ENCODE results near the gene BDP1.
A peak's percentile ranks its signal among the peaks of the same experiment; 100 is the strongest.
"Not testable (repeated sequence)": the region's sequence is repeated elsewhere in the genome, so short reads cannot be mapped to it uniquely, and the experiment has no call there.

Gene BDP1

DNA sequence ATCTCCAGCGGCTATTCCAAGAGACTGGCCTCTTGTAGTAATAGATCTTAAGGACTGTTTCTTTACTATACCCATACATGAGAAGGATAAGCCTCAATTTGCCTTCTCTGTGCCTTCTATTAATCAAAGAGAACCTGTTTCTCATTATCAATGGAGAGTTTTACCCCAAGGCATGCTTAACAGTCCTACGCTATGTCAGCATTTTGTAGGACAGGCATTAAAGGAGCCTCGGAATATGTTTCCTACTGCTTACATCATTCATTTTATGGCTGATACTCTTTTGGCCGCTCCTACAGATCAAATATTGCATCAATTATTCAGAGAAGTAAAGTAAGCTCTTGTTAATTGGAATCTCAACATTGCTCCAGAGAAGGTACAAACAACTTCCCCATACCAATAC lies 120.1 kb downstream of the BDP1 start:
- not testable (repeated sequence) for DNase-seq

DNA sequence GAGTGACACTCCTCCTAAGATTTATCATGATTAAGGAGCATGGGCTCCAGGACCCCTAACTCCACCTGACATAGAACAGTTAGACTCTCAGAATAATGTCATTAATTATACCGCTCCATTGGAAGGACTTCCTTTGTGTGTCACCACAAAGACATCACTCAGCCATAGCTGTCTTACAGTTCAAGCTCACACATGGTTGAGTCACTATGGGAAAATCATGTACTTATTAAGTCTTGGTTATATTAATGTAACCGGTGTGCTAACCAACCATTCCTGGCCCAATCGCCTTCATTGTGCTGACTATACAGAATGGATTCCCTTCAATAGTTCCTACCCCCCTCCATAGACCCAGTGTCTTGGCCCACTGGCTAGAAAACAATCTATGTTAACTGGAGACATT lies 120.8 kb downstream of the BDP1 start:
- DNase-seq, result no peak

GRCh38 chr5:71577839-71578238 lies 122.4 kb downstream of the BDP1 start:
- not testable (repeated sequence) for DNase-seq

- DNase-seq, result no peak
Measured at GRCh38 chr5:71582945-71583584, 127.6 kb downstream of the BDP1 start.

DNA sequence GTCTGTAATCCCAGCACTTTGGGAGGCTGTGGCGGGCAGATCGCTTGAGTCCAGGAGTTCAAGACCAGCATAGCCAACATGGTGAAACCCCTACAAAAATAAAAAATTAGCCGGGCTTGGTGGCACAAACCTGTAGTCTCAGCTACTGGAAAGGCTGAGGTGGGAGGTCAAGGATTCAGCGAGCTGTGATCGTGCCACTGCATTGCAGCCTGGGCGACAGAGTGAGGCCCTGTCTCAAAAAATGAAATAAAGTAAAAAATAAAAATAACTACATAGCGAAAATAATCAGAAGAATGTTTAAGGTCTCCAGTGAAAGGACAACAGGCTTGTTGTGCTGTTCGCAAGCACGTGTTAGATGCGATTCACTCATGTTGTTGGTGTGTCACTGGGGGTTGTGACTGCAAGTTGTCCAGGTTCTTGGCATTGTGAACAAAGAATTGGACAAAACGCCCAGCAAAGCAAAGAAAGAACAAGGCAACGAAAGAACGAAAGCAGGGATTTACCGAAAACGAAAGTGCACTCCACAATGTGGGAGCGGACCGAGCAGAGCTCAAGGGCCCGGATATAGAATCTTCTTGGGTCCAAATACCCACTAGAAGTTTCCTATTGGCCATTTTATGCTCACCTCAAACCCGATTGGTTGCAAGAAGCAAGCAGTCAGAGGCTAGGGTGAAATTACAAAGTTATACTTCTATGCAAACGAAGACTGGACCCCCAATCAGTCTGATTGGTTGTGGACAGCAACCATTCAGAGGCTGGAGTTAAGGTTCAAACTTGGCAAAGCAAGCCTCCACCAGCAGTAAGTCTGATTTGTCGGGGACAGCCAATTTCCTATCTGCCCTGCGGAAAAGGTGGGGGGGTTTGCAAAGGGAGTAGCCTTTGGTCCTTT lies 130.8 kb downstream of the BDP1 start:
- DNase-seq, result no peak

- peak; percentile 97 for DNase-seq
Measured at GRCh38 chr5:71586941-71587765, 131.7 kb downstream of the BDP1 start, which contains the start of gene MCCC2. MCCC2 (plus strand) TSS chr5:71587340; CDS start chr5:71587426, 86 bp downstream.

- DNase-seq, result no peak
Measured at GRCh38 chr5:71587766-71588532, 132.5 kb downstream of the BDP1 start.

- DNase-seq, result no peak
Measured at GRCh38 chr5:71588533-71588885, 133.1 kb downstream of the BDP1 start.

DNA sequence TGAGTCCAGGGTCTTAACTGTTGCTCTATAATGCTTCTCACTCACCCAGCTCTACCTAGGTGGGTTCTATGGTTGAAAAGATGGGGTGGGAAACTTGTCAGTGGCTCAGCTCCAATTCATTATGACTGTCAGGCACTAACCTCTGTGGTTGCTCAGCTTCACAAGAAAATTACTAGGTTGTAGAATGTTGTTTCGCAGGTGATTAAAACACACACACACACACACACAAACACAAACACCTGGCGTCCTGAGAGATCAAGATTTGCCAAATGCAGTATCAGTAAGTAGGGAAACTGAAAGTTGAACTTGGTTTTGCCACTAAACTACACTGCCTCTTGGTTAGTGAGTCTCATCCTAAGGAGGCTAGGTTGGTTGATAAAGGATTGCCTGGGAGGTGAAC lies 134.5 kb downstream of the BDP1 start:
- DNase-seq, result no peak

DNA sequence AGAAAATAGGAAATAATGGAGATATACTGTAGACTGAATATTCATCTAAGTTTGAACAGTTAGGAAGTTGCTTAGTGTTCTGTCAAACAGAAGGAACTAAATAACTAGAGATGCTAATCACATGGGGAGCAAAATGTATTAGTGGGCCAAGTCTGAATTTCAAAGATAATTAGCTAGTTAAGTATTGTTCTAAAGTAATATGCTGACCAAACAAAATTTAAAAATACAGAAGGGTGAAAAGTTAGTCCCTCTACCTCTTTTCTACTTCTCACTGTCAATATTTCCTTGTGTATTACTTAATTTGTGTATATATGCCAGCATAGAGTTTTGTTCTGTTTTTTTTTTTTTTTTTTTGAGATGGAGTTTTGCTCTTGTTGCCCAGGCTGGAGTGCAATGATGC lies 135.6 kb downstream of the BDP1 start:
- no peak for DNase-seq

GRCh38 chr5:71596169-71596568 lies 140.7 kb downstream of the BDP1 start:
- DNase-seq, result no peak

DNA sequence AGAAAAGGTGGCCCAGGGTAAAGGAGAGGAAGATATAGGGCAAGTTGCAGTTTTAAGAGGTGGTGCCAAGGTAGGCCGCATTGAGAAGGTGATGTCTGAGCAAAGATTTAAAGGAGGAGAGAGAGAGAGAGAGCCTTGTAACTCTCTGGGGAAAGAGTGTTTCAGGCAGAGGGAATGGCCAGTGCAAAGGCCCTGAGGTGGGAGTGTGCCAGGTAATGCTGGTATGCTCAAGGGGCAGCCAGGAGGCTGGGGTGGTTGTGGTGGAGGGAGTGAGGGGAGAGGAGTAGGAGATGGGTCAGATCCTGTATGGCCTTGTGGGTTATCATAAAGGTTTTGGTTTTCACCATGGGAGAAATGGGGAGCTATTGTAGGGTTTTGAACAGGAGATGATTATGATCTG lies 141.6 kb downstream of the BDP1 start:
- DNase-seq, result no peak

DNA sequence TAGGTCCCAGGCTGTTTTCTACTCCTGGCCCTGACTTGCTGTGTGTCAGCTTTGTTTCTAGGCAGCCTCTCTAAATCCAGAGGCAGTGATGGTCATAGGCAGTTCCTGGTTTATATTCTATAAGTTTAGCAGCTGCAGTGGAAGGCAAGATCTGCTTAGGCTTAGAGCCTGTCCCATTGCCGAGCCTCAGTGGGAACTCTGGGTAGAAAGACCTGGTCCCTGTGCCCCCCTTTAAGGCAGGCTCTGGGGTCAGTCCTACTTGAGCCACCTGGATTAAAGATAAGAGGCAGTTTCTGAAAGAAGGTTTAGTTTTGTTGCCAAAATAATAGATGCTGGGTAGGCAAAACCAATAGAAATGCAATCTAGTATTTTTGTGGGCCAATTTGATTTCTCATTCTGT lies 145.3 kb downstream of the BDP1 start:
- DNase-seq, result no peak

DNA sequence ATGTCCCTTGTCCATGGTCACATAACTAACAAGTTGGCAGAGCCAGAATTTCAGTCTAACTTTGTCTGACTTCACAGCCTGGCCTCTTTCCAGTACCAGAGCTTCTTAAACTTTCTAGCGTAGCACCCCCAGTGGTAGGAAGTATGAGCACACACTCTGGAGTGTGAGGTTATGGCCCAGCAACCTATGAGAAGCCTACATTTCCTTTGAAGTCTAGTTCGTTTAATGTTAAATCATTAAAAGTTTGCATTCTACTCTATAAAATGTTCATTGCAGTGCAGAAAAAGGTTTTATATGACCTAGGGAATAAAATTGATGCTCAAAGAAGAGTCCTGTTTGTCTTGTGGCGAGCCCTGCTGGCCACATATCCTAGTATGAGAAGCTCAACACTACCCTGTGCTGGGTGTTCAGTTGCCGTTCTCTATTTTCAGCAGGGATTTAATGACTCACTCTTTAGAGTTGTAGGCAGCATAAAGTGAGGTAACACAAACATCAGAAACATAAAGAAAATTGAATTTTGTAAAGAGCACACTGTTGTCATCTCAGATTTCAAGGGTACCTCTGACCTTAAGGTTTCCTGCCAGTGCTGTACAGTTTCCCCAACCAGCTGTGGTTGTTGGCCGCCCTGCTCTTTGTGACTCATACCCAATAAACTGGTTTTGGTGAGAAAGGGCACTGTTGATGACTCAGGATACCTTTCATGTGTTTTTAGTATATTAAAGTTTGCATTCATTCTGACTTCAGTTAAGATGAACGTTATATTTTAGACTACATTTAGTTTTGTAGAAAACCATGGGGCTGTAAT lies 146.0 kb downstream of the BDP1 start:
- DNase-seq, result peak; percentile 84

- DNase-seq, result not testable (repeated sequence)
Measured at GRCh38 chr5:71609916-71610315, 154.5 kb downstream of the BDP1 start.

- DNase-seq, result no peak
Measured at GRCh38 chr5:71615809-71616208, 160.4 kb downstream of the BDP1 start.
